Stimulated activated naive CD8-positive, alpha-beta T cell treated with anti-CD3 and anti-CD28 coated beads, Interleukin-15, Interleukin-2, amounts not matched to agents 100 ng/mL and 50 ng/mL, for 24 hours (primary cell): Measurements from ENCODE around the gene SLC8B1.

Source experiments
- H3K27ac Mint-ChIP-seq: one replicate; pipeline ENCODE4 v1.8.0; 2021; ENCODE audit warnings: mild to moderate bottlenecking, mixed read lengths
- H3K27me3 Mint-ChIP-seq: one replicate; pipeline ENCODE4 v1.8.0; 2021; ENCODE audit warnings: mixed read lengths
- H3K36me3 Mint-ChIP-seq: one replicate; pipeline ENCODE4 v1.8.0; 2021; ENCODE audit warnings: low read depth, mixed read lengths
- H3K4me1 Mint-ChIP-seq: one replicate; pipeline ENCODE4 v1.8.0; 2021; ENCODE audit warnings: low read depth, mixed read lengths
- H3K4me3 Mint-ChIP-seq: one replicate; pipeline ENCODE4 v1.8.0; 2021; ENCODE audit warnings: mild to moderate bottlenecking, mixed read lengths
- H3K9me3 Mint-ChIP-seq: one replicate; pipeline ENCODE4 v1.8.0; 2021; ENCODE audit warnings: mixed read lengths

The SLC8B1 gene

DNA sequence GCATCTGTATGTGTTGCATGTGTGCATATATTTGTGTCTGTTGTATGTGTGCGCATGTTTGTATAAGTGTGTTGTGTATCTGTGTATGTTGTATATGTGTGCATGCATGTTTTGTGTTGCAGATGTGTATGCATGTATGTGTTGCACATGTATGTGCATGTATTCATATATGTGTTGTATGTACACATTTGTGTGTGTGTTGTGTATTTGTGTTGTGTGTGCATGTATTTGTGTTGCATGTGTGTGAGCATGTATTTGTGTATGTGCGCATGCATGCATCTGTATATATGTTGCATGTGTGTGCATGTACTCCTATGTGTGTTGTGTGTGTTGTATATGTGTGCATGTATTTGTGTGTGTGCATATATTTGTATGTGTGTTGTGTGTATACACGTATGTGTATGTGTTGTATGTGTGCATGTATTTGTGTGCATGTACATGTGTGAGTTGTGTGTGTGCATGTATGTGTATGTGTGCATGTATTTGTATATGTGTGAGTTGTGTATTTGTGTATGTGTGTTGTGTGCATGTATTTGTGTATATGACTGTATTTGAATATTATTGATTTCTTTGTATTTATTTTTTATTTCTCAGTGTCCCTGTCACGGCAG lies 16.8 kb downstream of the SLC8B1 start:
- H3K4me3 Mint-ChIP-seq: no peak overlapping the region
- no peaks in the 10 kb centered on the region for H3K27me3 Mint-ChIP-seq
- H3K4me1 Mint-ChIP-seq: no peaks in the 10 kb centered on the region
- peaks cover 4% of the 10 kb centered on the region for H3K9me3 Mint-ChIP-seq
- peaks cover 43% of the 10 kb centered on the region for H3K36me3 Mint-ChIP-seq
- H3K27ac Mint-ChIP-seq: no peak overlapping the region

GRCh38 chr12:113317122-113317521 lies 17.8 kb downstream of the SLC8B1 start:
- Mint-ChIP-seq H3K27ac (no peak overlapping the region), H3K36me3 (peaks cover 39% of the 10 kb centered on the region)

GRCh38 chr12:113316155-113316554 lies 18.8 kb downstream of the SLC8B1 start:
- peaks cover 39% of the 10 kb centered on the region for H3K36me3 Mint-ChIP-seq

More at GRCh38 chr12:113317122-113317521, 17.8 kb downstream of the SLC8B1 start:
- Mint-ChIP-seq H3K9me3 (peaks cover 4% of the 10 kb centered on the region), H3K4me3 (no peak overlapping the region), H3K4me1 (no peaks in the 10 kb centered on the region), H3K27me3 (no peaks in the 10 kb centered on the region)

GRCh38 chr12:113315358-113315757 lies 19.6 kb downstream of the SLC8B1 start:
- Mint-ChIP-seq H3K4me1 (no peaks in the 10 kb centered on the region), H3K27ac (no peak overlapping the region), H3K36me3 (peaks cover 42% of the 10 kb centered on the region), H3K27me3 (no peaks in the 10 kb centered on the region), H3K4me3 (no peak overlapping the region), H3K9me3 (peaks cover 4% of the 10 kb centered on the region)

More at GRCh38 chr12:113316155-113316554, 18.8 kb downstream of the SLC8B1 start:
- no peak overlapping the region for H3K4me3 Mint-ChIP-seq
- H3K9me3 Mint-ChIP-seq: peaks cover 4% of the 10 kb centered on the region
- H3K27me3 Mint-ChIP-seq: no peaks in the 10 kb centered on the region
- H3K4me1 Mint-ChIP-seq: no peaks in the 10 kb centered on the region
- H3K27ac Mint-ChIP-seq: no peak overlapping the region

- no peaks in the 10 kb centered on the region for H3K4me1 Mint-ChIP-seq
- peaks cover 37% of the 10 kb centered on the region for H3K36me3 Mint-ChIP-seq
- no peak overlapping the region for H3K4me3 Mint-ChIP-seq
- peaks cover 4% of the 10 kb centered on the region for H3K9me3 Mint-ChIP-seq
- H3K27me3 Mint-ChIP-seq: no peaks in the 10 kb centered on the region
- peak overlapping the region; percentile 54 for H3K27ac Mint-ChIP-seq
These were observed 20.8 kb downstream of the SLC8B1 start for GRCh38 chr12:113314121-113314529.

DNA sequence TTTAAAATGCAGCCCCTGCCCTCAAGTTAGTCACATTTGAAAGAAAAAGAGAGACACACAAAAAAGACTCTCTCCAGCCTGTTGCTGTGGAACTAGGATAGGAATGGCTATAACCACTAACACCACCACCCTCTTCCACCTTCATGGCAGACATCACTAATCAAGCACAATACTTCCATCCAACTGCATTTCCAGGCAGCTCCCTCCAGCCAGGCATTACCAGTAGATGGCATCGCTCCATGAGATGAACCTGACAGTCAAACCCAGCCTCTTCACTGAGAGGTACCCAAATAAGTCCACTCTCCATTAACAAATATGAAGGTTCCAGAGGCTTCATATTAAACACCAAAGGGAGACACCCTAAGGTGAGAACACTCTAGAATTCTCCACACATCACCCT lies 24.4 kb downstream of the SLC8B1 start:
- H3K36me3 Mint-ChIP-seq: peaks cover 29% of the 10 kb centered on the region

DNA sequence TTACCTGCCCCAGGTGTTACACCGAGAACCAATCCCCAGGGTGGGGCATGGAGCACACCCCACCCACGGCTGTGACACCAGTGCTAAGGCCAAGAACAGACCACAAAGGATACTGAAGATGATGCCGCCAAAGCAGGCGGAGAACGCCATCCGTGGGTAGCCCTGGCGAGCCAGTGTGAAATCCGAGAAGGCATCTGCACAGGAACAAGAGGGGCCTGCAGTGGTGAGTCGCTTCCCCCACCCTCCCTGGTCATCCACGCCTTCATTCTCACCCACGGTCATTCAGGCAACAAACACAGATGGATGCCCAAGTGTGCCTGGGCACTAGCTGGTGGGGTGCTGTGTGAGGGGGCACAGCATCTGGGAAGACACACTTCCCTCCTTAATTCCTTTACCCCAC lies 28.5 kb downstream of the SLC8B1 start:
- Mint-ChIP-seq H3K4me3 (no peak overlapping the region), H3K9me3 (no peaks in the 10 kb centered on the region), H3K27ac (no peak overlapping the region), H3K27me3 (no peaks in the 10 kb centered on the region), H3K4me1 (peaks cover 8% of the 10 kb centered on the region), H3K36me3 (peaks cover 27% of the 10 kb centered on the region)

More for the DNA sequence above, 24.4 kb downstream of the SLC8B1 start:
- Mint-ChIP-seq H3K27me3 (no peaks in the 10 kb centered on the region), H3K4me3 (no peak overlapping the region), H3K27ac (peak overlapping the region; percentile 10), H3K9me3 (no peaks in the 10 kb centered on the region), H3K4me1 (no peaks in the 10 kb centered on the region)

DNA sequence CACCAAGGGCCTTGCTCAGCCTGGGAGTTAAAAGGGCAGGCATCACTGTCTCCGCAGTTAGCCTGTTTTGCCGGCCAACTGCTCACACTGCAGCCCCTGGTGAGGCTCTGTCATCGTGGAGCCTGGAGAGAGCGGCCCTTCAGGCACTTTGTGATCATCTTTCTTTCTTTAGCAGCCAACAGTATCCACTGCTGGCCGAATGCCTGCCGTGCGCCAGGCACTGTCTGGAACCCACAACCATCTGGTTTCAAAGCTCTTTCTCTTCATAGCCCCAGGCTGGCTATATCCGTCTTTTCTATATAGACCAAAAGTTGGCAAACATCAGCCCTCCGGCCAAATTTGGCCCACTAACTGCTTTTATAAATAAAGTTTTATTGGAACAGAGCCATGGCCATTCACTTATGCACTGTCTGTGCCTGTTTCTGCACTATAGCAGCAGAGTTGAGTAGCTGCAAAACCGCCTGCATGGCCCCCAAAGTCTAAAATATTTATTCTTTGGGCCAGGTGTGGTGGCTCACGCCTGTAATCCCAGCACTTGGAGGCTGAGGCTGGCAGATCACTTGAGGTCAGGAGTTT lies 29.5 kb downstream of the SLC8B1 start:
- Mint-ChIP-seq H3K9me3 (no peaks in the 10 kb centered on the region), H3K36me3 (peaks cover 17% of the 10 kb centered on the region), H3K4me3 (no peak overlapping the region), H3K4me1 (peaks cover 8% of the 10 kb centered on the region), H3K27ac (no peak overlapping the region), H3K27me3 (no peaks in the 10 kb centered on the region)

- Mint-ChIP-seq H3K27me3 (no peaks in the 10 kb centered on the region), H3K4me1 (peaks cover 8% of the 10 kb centered on the region), H3K4me3 (no peak overlapping the region), H3K36me3 (peaks cover 15% of the 10 kb centered on the region), H3K27ac (peak overlapping the region; percentile 49), H3K9me3 (no peaks in the 10 kb centered on the region)
These were observed 31.8 kb downstream of the SLC8B1 start for GRCh38 chr12:113302886-113303640.

DNA sequence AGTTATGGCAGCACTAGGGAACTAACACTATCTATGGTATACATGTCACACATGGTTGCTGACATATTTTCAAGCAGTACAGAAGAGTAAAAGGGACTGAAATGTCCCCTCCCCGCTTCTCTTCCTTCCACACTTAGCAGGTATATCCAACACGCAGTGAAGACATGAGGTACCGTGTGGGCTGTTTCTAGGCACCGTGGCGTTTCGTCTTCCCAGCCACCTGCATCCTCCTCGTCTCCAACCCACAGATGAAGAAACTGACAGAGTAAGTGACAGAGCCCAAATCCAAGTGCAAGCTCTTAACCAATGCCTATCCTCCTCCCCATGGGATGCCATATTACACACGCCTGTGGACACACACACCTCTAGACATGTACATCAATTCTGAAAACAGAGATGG lies 32.4 kb downstream of the SLC8B1 start:
- Mint-ChIP-seq H3K4me3 (no peak overlapping the region), H3K4me1 (peaks cover 8% of the 10 kb centered on the region), H3K9me3 (no peaks in the 10 kb centered on the region), H3K27ac (no peak overlapping the region), H3K36me3 (peaks cover 15% of the 10 kb centered on the region), H3K27me3 (no peaks in the 10 kb centered on the region)

DNA sequence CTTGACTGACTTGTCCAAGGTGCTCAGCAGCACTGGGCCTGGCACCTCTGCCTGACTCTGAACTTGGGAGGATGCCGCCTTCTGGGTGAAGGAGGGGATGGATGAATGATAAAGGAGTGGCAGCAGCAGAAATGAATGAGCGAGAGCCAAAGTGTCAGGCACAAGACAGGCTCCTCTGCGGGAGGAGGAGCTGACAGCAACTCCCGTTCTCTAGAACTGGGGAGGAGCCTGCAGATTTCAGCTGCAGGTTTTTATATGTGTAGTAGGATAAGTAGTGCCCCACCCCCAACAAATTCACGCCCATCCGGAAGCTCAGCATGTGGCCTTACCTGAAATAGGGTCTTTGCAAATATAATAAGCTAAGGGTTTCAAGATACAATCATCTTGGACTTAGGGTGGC lies 33.1 kb downstream of the SLC8B1 start:
- no peak overlapping the region for H3K4me3 Mint-ChIP-seq
- peaks cover 12% of the 10 kb centered on the region for H3K36me3 Mint-ChIP-seq
- H3K9me3 Mint-ChIP-seq: no peaks in the 10 kb centered on the region
- H3K27me3 Mint-ChIP-seq: no peaks in the 10 kb centered on the region
- no peak overlapping the region for H3K27ac Mint-ChIP-seq
- H3K4me1 Mint-ChIP-seq: peaks cover 8% of the 10 kb centered on the region

DNA sequence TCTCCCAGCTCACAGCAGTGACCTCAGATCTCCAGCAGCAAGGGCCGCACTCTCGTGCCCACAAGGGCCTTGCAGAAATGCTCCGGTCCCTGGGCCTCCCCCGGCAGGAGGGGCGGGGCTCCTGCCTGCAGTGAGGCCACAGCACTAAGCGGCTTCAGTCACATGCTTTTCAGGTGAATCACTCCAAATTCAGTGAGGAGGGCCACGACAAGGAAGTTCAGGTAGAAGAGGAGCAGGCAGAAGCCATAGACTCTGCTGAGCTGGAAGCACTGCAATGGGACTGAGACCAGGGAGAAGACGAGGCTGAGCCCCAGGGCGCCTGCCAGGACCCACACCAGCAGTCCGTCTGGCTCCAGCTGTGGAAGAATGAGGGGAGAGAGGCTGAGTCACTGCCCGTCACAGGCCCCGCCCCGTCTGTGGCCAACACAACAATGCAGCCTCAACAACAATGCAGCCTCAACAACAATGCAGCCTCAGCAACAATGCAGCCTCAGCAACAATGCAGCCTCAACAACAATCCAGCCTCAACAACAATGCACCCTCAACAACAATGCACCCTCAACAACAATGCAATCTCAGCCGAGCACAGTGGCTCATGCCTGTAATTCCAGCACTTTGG lies 35.2 kb downstream of the SLC8B1 start:
- Mint-ChIP-seq H3K9me3 (no peaks in the 10 kb centered on the region), H3K27ac (no peak overlapping the region), H3K4me1 (peaks cover 8% of the 10 kb centered on the region), H3K36me3 (peaks cover 17% of the 10 kb centered on the region), H3K27me3 (no peaks in the 10 kb centered on the region), H3K4me3 (no peak overlapping the region)

DNA sequence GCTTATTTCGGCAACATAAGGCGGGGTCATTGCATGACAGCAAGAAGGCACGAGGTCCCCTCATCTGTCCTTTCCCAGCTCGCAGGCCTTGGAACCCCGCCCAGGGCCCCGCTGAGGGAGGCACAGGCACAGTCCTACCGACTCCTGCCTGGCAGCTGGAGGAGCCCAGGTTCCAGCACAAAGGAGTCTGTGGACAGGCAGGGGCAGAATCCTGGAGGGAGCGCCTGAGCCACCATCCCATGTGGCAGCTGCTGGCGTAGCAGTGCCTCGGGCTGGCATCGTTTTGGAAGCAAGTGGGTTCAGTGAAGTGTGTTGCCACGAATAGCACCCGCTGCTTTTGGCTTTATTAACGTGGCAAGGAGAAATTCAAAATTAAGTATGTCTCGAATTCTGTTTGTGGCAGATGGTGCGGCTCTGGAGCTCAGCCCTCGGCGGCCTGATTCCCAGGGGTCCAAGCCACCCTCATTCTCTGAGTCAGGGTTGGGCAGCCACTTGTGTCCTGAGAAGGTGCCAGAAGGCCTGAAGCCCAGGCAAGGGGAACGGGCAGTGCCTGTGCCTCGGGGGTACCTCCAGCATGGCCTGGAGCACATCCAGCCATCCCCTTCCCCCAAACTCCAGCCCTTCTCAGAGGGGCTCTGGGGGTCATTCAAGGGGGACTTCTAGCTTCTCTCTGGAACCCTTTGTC lies 35.9 kb downstream of the SLC8B1 start:
- no peaks in the 10 kb centered on the region for H3K27me3 Mint-ChIP-seq
- H3K4me1 Mint-ChIP-seq: peaks cover 8% of the 10 kb centered on the region
- no peak overlapping the region for H3K27ac Mint-ChIP-seq
- peaks cover 17% of the 10 kb centered on the region for H3K36me3 Mint-ChIP-seq
- no peak overlapping the region for H3K4me3 Mint-ChIP-seq
- no peaks in the 10 kb centered on the region for H3K9me3 Mint-ChIP-seq

DNA sequence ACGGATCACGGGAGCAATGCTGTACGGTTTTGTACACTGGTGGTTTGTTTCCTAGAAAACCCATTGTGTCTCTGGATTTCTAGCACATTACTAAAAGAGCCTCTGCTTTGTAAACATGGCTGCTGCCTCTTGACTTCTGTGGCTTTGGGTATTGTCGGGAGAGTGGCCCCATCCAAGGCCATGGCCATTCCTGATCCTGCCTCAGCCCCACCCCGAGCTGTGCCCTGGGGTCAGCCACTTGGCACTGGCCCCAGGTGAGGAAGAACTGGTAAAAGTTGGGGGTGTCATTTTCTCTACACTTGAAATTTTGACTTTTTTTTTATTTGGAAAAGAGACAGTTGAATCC lies 36.5 kb downstream of the SLC8B1 start:
- Mint-ChIP-seq H3K4me3 (no peak overlapping the region), H3K27ac (peak overlapping the region; percentile 36)

More for the DNA sequence above, 36.5 kb downstream of the SLC8B1 start:
- Mint-ChIP-seq H3K9me3 (no peaks in the 10 kb centered on the region), H3K4me1 (peaks cover 8% of the 10 kb centered on the region), H3K27me3 (no peaks in the 10 kb centered on the region), H3K36me3 (peaks cover 19% of the 10 kb centered on the region)
